GM18870 (cell line): ENCODE measurements around the gene PTPRU.

Experiments
- ATAC-seq: cut with Tn5 transposase; IDR thresholded peaks from one replicate; pipeline ENCODE4 v1.9.1; 2021; ENCODE audit warnings: moderate library complexity; ENCODE audit not compliant: unreplicated experiment

Gene PTPRU

DNA sequence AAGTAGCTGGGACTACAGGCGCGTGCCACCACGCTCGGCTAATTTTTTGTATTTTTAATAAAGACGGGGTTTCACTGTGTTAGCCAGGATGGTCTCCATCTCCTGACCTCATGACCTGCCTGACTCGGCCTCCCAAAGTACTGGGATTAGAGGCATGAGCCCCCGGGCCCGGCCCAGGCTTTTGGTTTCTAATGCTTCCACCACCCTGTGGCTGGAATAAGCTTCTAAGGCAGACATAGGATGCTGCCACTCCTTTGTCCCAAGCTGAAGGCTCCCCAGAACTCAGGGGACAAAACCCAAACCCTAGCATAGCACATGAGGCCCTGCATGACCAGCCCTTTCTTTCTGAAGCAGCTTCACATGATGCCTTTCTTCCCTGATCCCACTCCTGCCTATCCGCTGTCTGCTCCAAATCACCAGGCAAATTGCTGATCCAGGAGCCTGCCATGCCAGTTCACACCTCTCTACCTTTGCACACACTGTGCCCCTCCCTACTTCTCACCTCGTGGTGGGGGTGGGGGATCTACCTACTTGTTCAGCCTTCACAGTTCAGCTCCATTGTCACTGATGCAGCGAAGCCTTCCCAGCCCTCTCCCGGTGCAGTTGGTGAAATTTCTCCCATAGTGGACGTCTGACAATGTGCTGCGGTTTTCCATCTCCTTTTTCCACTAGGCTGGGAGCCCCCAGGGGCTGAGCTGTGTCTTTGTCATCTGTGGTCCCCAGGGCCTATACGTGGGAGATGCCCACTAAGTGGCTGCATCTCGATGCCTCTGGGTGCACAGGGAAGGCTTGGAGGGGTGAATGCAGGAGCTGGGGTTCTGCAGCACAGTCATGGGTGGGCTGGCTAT lies 6.9 kb downstream of the PTPRU start:
- no peak for ATAC-seq

- no peak for ATAC-seq
These were observed 7.5 kb downstream of the PTPRU start for GRCh38 chr1:29243871-29244200.

DNA sequence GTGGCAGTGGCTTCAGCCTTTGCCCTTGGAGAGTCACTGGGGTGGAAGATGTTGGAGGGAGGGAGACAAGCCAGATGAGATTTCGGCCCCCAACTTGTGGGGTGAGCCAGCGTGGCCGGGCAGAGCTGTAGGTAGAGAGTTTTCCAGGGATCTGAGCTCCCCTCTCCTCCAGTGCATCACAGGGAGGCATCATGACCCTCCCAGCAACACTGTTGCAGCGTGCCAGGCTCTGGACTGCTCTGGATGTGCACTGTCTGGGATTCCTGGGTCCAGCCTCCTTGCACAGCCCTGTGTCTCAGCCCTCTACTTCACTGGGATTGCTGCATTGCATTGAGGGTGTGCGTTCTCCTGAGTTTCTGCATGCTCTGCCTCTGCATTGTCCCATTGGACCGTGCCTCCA lies 8.9 kb downstream of the PTPRU start:
- ATAC-seq, result no peak

DNA sequence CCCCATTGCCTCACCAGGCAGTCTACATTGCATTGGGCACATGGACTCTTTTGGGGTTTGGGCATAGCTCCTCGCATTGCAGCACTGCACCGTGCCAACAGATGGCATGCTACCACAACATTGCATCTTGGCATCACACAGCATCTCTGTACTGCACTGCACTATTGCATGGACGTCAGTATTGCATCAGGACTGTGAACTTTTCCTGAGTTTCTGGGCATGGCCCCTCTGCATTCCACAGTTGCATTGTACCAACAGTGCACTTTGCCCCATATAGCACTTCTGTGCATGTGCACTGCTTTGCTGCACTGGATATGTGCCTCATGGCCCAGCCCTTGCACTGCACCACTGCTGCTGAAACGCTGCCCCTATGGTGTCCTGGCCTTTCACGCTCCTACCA lies 9.6 kb downstream of the PTPRU start:
- ATAC-seq, result no peak

DNA sequence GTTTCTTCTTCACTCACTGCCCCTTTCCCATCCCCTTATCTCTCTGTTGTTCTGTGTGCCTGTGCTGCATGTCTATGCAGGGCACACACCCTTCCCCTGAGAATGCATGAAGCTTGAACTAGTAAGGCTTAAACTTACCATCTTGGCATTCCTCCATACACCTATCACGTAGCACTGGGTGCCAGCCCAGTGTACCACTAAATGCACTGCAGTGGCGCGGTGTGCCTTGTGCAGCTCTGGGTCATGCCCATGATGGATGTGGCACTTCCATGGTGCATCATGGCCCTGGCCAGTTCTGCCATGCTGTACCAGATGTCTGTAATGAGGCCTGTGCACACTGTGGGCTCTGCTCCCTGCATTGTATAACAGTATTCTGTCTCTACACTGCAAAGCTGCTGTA lies 10.7 kb downstream of the PTPRU start:
- no peak for ATAC-seq

GRCh38 chr1:29247571-29248273 lies 11.4 kb downstream of the PTPRU start:
- no peak for ATAC-seq

- ATAC-seq, result no peak
These were observed 12.1 kb downstream of the PTPRU start for GRCh38 chr1:29248409-29248808.

DNA sequence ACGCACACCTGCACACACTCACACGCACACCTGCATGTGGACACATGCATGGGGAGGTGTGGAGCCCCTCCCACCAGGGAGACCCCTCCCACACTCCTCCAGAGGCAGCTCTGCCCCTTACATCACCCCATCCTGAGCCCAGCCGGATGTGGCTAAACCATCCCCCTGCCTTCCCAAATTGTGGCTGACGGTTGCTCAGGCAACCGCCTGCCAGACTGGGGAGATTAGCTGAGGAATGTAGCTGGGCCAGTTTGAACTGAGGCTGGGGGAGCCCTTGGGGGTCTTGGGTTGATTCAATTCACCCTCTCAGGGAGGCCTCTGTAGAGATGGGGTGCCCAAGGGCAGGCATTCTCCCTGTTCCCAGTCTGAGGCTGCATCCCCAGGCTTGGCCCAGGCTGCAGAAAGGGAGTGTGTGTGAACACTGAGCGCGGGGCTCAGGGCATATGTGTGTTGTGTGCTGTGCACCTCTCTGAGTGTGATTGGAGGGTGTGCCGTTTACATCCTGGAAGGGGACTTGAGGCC lies 12.9 kb downstream of the PTPRU start:
- no peak for ATAC-seq

- ATAC-seq, result no peak
These were observed 13.7 kb downstream of the PTPRU start for GRCh38 chr1:29249951-29250581.

DNA sequence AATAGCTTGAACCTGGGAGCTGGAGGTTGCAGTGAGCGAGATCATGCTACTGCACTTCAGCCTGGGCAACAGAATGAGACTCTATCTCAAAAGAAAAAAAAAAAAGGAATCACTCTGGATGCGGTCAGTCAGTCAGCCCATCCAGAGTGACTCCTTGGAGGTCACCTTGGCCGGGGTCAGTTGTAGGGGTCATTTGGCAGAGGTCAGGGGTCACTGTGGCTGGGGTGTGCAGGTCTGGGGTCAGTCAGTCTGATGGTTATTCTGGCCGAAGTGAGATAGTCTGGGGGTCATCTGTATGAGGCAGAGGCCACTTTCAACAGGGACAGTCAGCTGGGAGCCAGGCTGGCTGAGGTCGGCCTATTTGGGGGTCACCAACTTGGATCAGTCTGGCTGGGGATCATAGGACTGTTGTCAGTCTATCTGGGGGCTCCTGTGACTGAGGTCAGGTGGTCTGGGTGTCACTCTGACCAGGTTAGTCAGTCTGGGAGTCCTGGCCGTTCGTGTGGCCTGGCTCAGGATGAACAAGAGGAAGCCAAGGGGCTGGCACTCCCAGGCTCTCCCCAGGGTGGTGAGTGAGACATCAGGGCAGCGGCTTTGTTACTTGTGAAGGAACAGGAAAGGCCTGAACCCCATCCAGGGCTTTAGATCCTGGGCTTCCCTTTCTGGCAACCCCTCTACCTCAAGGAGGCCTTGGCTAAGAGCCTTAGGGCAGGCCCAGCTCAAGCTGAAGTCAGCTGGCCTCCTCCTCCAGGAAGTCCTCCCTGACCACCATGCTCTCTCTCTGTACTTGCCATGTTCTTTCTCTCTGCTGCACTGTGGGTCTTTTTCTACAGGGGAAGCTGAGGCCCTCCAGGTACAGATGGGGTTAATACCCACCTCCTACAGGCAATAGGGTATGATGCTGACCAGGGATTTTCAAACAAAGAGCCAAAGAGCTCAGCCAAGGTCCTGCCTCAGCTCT lies 15.1 kb downstream of the PTPRU start:
- ATAC-seq, result no peak

GRCh38 chr1:29253180-29253579 lies 16.9 kb downstream of the PTPRU start:
- no peak for ATAC-seq

DNA sequence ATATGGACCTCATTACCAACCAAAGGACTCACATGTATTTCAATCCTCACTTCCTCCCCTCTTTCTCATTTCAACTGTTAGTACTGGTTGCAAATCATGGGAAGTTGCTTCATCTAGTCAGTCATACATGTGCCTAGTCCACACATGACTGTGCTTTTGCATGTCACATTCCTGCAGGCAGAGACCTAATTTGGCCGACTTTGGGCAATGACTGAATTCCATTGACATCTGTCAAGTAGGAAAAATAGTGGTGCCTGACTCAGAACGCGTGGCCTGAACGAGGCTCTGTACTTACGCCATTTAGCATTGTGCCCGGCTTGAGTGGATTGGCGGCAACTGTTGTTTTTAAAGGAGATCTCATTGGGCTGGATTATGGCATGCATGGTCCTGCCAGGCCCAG lies 18.0 kb downstream of the PTPRU start:
- ATAC-seq, result no peak

- no peak for ATAC-seq
These were observed 18.9 kb downstream of the PTPRU start for GRCh38 chr1:29255134-29255666.

DNA sequence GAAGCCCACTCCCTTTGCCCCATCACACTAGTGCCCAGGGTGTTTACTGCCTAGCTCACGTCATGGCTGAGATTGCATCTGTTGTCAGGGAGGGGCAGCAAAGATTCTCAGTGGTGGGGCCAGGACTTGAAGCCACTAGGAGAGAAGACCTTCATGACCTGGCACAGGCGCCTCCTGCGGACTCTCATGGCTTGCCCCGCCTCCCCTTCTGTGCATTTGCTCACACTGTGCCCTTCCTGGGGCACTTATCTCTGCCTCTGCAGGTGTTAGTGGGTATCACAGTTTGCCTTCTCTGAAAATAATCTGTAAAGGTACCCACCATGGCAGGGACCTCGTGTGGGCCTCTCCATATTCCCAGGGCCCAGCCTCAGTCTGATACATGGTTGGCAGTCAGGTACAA lies 20.1 kb downstream of the PTPRU start:
- no peak for ATAC-seq

GRCh38 chr1:29256979-29257804 lies 20.9 kb downstream of the PTPRU start:
- ATAC-seq, result no peak

GRCh38 chr1:29258189-29258975 lies 22.1 kb downstream of the PTPRU start:
- no peak for ATAC-seq

GRCh38 chr1:29258976-29259801 lies 22.9 kb downstream of the PTPRU start:
- ATAC-seq, result no peak
